NCI-H2196 treated with DMSO at 0.1 percent for 48 hours (cell line): ENCODE measurements around the gene C16orf96.
A peak's percentile ranks its signal among the peaks of the same experiment; 100 is the strongest.
"Not testable (repeated sequence)": the region's sequence is repeated elsewhere in the genome, so short reads cannot be mapped to it uniquely, and the experiment has no call there.

Experiments
- DNase-seq: peaks from one replicate; lab custom pipeline; 2025; ENCODE audit not compliant: unreplicated experiment; lab: John Stamatoyannopoulos, UW

Gene C16orf96

GRCh38 chr16:4561596-4561995 is 5.5 kb downstream of the C16orf96 start:
- no peak for DNase-seq

GRCh38 chr16:4564661-4565267 is 8.6 kb downstream of the C16orf96 start:
- DNase-seq, result no peak

GRCh38 chr16:4566144-4566543 is 10.0 kb downstream of the C16orf96 start:
- DNase-seq, result no peak

GRCh38 chr16:4570086-4570485 is 13.9 kb downstream of the C16orf96 start:
- no peak for DNase-seq

GRCh38 chr16:4570688-4571321 is 14.7 kb downstream of the C16orf96 start:
- no peak for DNase-seq

- DNase-seq, result no peak
Observed at GRCh38 chr16:4572715-4573114, 16.6 kb downstream of the C16orf96 start.

- DNase-seq, result not testable (repeated sequence)
Observed at GRCh38 chr16:4573926-4574325, 17.8 kb downstream of the C16orf96 start.

GRCh38 chr16:4574919-4575705 is 19.0 kb downstream of the C16orf96 start:
- peak; percentile 51 for DNase-seq

GRCh38 chr16:4576008-4576407 is 19.9 kb downstream of the C16orf96 start:
- DNase-seq, result no peak

- DNase-seq, result peak; percentile 70
Observed at GRCh38 chr16:4578961-4579530, 22.9 kb downstream of the C16orf96 start.

GRCh38 chr16:4580250-4580649 is 24.1 kb downstream of the C16orf96 start:
- no peak for DNase-seq

GRCh38 chr16:4583906-4584305 is 27.8 kb downstream of the C16orf96 start:
- DNase-seq, result no peak

- no peak for DNase-seq
Observed at GRCh38 chr16:4586291-4586690, 30.2 kb downstream of the C16orf96 start.

- DNase-seq, result no peak
Observed at GRCh38 chr16:4588386-4588785, 32.2 kb downstream of the C16orf96 start.

GRCh38 chr16:4588961-4589360 is 32.8 kb downstream of the C16orf96 start:
- no peak for DNase-seq

- DNase-seq, result no peak
Observed at GRCh38 chr16:4591191-4591590, 35.1 kb downstream of the C16orf96 start.

- DNase-seq, result no peak
Observed at GRCh38 chr16:4591706-4592470, 35.7 kb downstream of the C16orf96 start.

GRCh38 chr16:4593086-4593485 is 36.9 kb downstream of the C16orf96 start:
- no peak for DNase-seq

- DNase-seq, result no peak
Observed at GRCh38 chr16:4594433-4595410, 38.6 kb downstream of the C16orf96 start.

- DNase-seq, result no peak
Observed at GRCh38 chr16:4597174-4597573, 41.0 kb downstream of the C16orf96 start.
